Smooth muscle cell (in vitro differentiated cells): Measurements from ENCODE around the gene SMARCD2. TPM values are rescaled to one million over a fixed set of nuclear protein-coding genes. Genes with fewer than 3 reads are reported as not detected.

Source experiments
- DNase-seq: peaks from one replicate; lab custom pipeline; 2025; ENCODE audit not compliant: unreplicated experiment; lab: John Stamatoyannopoulos, UW
- H2AFZ ChIP-seq: fragments of 200-600 bp; sonication (generic); 2 replicates; pipeline ENCODE4 v1.6.0; 2016; ENCODE audit warnings: antibody characterized with exemption, low read depth, mild to moderate bottlenecking
- H3F3A ChIP-seq: fragments of 200-600 bp; sonication (generic); 2 replicates; pipeline ENCODE4 v1.6.0; 2017; ENCODE audit warnings: antibody characterized with exemption, low read depth
- H3K27ac ChIP-seq: fragments of 200-600 bp; sonication (generic); 2 replicates; pipeline ENCODE4 v1.5.1; 2016; ENCODE audit warnings: low read depth, mild to moderate bottlenecking
- H3K27me3 ChIP-seq: fragments of 200-600 bp; sonication (generic); 2 replicates; pipeline ENCODE4 v1.6.1; 2016; ENCODE audit warnings: low read depth, mild to moderate bottlenecking
- H3K36me3 ChIP-seq: fragments of 200-600 bp; sonication (generic); 2 replicates; pipeline ENCODE4 v1.5.1; 2016; ENCODE audit warnings: low read depth
- H3K4me1 ChIP-seq: fragments of 200-600 bp; sonication (generic); 2 replicates; pipeline ENCODE4 v1.5.1; 2016; ENCODE audit warnings: low read depth
- H3K4me2 ChIP-seq: fragments of 200-600 bp; sonication (generic); 2 replicates; pipeline ENCODE4 v1.6.0; 2016; ENCODE audit warnings: mild to moderate bottlenecking
- H3K4me3 ChIP-seq: fragments of 200-600 bp; sonication (generic); 2 replicates; pipeline ENCODE4 v1.5.1; 2016; ENCODE audit warnings: mild to moderate bottlenecking
- H3K79me2 ChIP-seq: fragments of 200-600 bp; sonication (generic); 2 replicates; pipeline ENCODE4 v1.6.0; 2016; ENCODE audit warnings: low read depth, mild to moderate bottlenecking
- H3K9ac ChIP-seq: fragments of 200-600 bp; sonication (generic); 2 replicates; pipeline ENCODE4 v1.6.0; 2016; ENCODE audit warnings: low read depth
- H3K9me3 ChIP-seq: fragments of 200-600 bp; sonication (generic); replicated peaks from 2 replicates; pipeline ENCODE4 v1.5.1; 2016; ENCODE audit warnings: low read depth
- H4K20me1 ChIP-seq: fragments of 200-600 bp; sonication (generic); 2 replicates; pipeline ENCODE4 v1.6.0; 2016; ENCODE audit warnings: low read depth
- WGBS: methylation state at CpG from one replicate; pipeline ENCODE4 v1.1.7; 2016; ENCODE audit warnings: low lambda C conversion rate; 5-methylcytosine and 5-hydroxymethylcytosine counted together
- polyA plus RNA-seq: library from polyadenylated mRNA; unstranded; fragments of >200 nt; fragmentation: Nextera tagmentation; extraction: Ambion mirVana; gene quantifications from 2 replicates; pipeline ENCODE4 v1.2.1, GENCODE V29; 2016
- total RNA-seq: library from RNA; depleted of rRNA; stranded (reverse); fragments of >200 nt; gene quantifications from 2 replicates; pipeline ENCODE4 v1.2.3, GENCODE V29; 2014
- TF ChIP-seq, protein P1 (sequence below): fragments of 200-600 bp; sonication (generic); IDR thresholded peaks from 2 replicates; pipeline ENCODE4 v1.5.1; 2017; ENCODE audit warnings: borderline replicate concordance, mild to moderate bottlenecking, antibody characterized with exemption; ENCODE audit not compliant: insufficient read depth, poor library complexity, severe bottlenecking

SMARCD2 gene
- total and polyA plus RNA-seq, 2 experiments from 2014 or later, result 41.9 to 43.7 TPM

DNA sequence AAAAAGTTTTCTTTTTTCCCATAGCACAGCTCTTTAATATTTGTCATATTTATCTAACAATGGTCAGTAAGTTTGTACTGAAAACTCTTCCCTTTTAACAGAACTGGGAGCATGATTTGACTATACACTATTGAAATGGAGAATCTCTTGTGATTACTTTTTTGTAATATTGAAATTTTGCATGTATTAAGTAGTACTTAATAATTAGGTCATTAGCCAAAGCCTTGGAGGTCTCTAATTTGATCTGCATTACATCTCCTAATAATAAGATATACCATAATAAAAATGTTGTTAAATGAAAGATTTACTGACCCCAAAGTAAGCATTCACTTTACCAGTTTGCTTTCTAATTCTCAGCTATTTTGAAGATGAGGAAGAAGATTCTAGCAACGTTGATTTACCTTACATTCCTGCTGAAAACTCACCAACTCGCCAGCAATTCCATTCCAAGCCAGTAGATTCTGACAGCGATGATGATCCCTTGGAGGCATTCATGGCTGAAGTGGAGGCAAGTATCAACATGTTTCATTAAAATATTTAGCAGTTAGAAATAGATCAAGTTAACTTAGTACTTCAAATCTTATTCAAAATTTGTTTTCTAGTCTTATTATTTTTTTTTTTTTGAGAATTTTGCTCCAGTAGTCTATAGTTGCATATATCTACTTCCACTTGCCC is 50.3 kb downstream of the SMARCD2 start:
- H3K9me3 ChIP-seq, result no peaks in the 10 kb centered on the region
- no peaks in the 10 kb centered on the region for H3K4me1 ChIP-seq
- TF ChIP-seq, protein P1, sequence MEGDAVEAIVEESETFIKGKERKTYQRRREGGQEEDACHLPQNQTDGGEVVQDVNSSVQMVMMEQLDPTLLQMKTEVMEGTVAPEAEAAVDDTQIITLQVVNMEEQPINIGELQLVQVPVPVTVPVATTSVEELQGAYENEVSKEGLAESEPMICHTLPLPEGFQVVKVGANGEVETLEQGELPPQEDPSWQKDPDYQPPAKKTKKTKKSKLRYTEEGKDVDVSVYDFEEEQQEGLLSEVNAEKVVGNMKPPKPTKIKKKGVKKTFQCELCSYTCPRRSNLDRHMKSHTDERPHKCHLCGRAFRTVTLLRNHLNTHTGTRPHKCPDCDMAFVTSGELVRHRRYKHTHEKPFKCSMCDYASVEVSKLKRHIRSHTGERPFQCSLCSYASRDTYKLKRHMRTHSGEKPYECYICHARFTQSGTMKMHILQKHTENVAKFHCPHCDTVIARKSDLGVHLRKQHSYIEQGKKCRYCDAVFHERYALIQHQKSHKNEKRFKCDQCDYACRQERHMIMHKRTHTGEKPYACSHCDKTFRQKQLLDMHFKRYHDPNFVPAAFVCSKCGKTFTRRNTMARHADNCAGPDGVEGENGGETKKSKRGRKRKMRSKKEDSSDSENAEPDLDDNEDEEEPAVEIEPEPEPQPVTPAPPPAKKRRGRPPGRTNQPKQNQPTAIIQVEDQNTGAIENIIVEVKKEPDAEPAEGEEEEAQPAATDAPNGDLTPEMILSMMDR, result no peak
- no peak overlapping the region for H3K4me3 ChIP-seq
- no peak overlapping the region for H3K27ac ChIP-seq
- H3K9ac ChIP-seq, result no peak overlapping the region
- DNase-seq, result no peak
- H4K20me1 ChIP-seq, result peaks cover 97% of the 10 kb centered on the region
- H3K4me2 ChIP-seq, result no peak overlapping the region
- no peaks in the 10 kb centered on the region for H3K27me3 ChIP-seq
- H2AFZ ChIP-seq, result no peak overlapping the region
- H3F3A ChIP-seq, result no peaks in the 10 kb centered on the region
- peaks cover 61% of the 10 kb centered on the region for H3K36me3 ChIP-seq
- 92% methylated on average over 3 of the region's 3 CpGs for WGBS
- H3K79me2 ChIP-seq, result peaks cover 91% of the 10 kb centered on the region

- Histone ChIP-seq H3K36me3 (peaks cover 46% of the 10 kb centered on the region), H2AFZ (no peak overlapping the region), H3K4me2 (no peak overlapping the region), H3K4me1 (no peaks in the 10 kb centered on the region), H3K27me3 (no peaks in the 10 kb centered on the region), H3F3A (no peaks in the 10 kb centered on the region), H3K9me3 (no peaks in the 10 kb centered on the region), H3K9ac (no peak overlapping the region), H3K27ac (no peak overlapping the region), H3K4me3 (no peak overlapping the region), H3K79me2 (peaks cover 98% of the 10 kb centered on the region), H4K20me1 (peaks cover 98% of the 10 kb centered on the region)
- TF ChIP-seq, protein P1, result no peak
- 98% methylated on average over 6 of the region's 6 CpGs for WGBS
- DNase-seq, result no peak
Measured at GRCh38 chr17:63790057-63790456, 52.4 kb downstream of the SMARCD2 start.

DNA sequence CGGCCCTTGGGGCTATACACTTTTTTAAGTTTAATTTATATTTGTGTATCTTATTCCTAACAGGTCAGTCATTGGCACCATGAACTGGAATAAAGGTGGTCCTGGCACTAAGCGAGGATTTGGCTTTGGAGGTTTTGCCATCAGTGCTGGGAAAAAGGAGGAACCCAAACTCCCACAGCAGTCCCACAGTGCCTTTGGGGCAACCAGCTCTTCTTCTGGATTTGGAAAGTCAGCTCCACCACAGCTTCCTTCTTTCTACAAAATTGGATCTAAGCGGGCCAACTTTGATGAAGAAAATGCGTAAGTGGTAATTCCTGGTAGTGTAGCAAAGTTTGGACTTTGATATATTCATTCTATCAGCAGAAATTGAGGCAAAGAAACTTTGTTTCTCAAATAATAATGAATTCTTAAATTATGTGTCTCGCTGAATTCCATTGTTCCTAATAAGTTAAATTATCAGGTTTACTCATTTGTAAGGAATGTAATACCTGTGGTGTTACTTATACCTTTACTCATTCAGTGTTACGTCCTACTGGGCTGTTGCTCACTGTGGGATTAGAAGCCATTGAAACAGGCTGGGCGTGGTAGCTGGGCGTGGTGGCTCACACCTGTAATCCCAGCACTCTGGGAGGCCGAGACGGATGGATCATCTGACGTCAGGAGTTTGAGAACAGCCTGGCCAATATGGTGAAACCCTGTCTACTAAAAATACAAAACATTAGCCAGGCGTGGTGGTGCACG is 55.3 kb downstream of the SMARCD2 start:
- peaks cover 23% of the 10 kb centered on the region for H3K36me3 ChIP-seq
- H3K9me3 ChIP-seq, result no peaks in the 10 kb centered on the region
- H3K79me2 ChIP-seq, result peaks cover 100% of the 10 kb centered on the region
- DNase-seq, result no peak
- no peak overlapping the region for H3K9ac ChIP-seq
- H3K4me2 ChIP-seq, result no peak overlapping the region
- no peaks in the 10 kb centered on the region for H3K4me1 ChIP-seq
- no peaks in the 10 kb centered on the region for H3K27me3 ChIP-seq
- WGBS, result 93% methylated on average over 13 of the region's 13 CpGs
- H3K27ac ChIP-seq, result no peak overlapping the region
- peaks cover 100% of the 10 kb centered on the region for H4K20me1 ChIP-seq
- no peak overlapping the region for H2AFZ ChIP-seq
- TF ChIP-seq, protein P1, result no peak
- H3K4me3 ChIP-seq, result no peak overlapping the region
- H3F3A ChIP-seq, result no peaks in the 10 kb centered on the region
